Measurements from ENCODE around the gene FBH1. TPM values are rescaled to one million over a fixed set of nuclear protein-coding genes. Genes with fewer than 3 reads are reported as not detected.

Gene FBH1
- total and polyA plus RNA-seq, 2 donors from 2014 or later: 70.7 to 76.5 TPM

- no peak overlapping the region for H3K9ac ChIP-seq (ENCODE audit: low read length in 3 of 3)
- H3K9me3 ChIP-seq (ENCODE audit: control insufficient read depth in 2 of 3, insufficient read depth in 1 of 3, low read length in 3 of 3): no peaks in the 10 kb centered on the region
- no peaks in the 10 kb centered on the region for H3K36me3 ChIP-seq (ENCODE audit: control insufficient read depth in 2 of 3, insufficient read depth in 3 of 3, low read length in 3 of 3)
- TF ChIP-seq, protein P1, sequence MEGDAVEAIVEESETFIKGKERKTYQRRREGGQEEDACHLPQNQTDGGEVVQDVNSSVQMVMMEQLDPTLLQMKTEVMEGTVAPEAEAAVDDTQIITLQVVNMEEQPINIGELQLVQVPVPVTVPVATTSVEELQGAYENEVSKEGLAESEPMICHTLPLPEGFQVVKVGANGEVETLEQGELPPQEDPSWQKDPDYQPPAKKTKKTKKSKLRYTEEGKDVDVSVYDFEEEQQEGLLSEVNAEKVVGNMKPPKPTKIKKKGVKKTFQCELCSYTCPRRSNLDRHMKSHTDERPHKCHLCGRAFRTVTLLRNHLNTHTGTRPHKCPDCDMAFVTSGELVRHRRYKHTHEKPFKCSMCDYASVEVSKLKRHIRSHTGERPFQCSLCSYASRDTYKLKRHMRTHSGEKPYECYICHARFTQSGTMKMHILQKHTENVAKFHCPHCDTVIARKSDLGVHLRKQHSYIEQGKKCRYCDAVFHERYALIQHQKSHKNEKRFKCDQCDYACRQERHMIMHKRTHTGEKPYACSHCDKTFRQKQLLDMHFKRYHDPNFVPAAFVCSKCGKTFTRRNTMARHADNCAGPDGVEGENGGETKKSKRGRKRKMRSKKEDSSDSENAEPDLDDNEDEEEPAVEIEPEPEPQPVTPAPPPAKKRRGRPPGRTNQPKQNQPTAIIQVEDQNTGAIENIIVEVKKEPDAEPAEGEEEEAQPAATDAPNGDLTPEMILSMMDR (IDR thresholded peaks at IDR 0.05; ENCODE audit: borderline replicate concordance, extremely low read depth, insufficient read depth): no peak
- intact Hi-C loops (cut with DNase I): no loop called here
- H3K4me1 ChIP-seq (ENCODE audit: control insufficient read depth in 2 of 3, insufficient read depth in 2 of 3, low read depth in 1 of 3, low read length in 3 of 3): peaks cover 0 to 3% (median 0%) of the 10 kb centered on the region in 3 donors
- peak in 1 of 5 donors; percentile 54 for DNase-seq
- no peak for FAIRE-seq
- no peak overlapping the region for H3K27ac ChIP-seq (ENCODE audit: low read depth in 2 of 2, low read length in 2 of 2)
- no peaks in the 10 kb centered on the region for H3K27me3 ChIP-seq (ENCODE audit: control insufficient read depth, insufficient read depth, low read length)
- H3K4me3 ChIP-seq (ENCODE audit: low read length in 3 of 3): no peak overlapping the region
Observed at GRCh38 chr10:5964736-5965135, 74.7 kb downstream of the FBH1 start.

- no peak overlapping the region for H3K27ac ChIP-seq (ENCODE audit: low read depth in 2 of 2, low read length in 2 of 2)
Observed at GRCh38 chr10:5965266-5965665, 75.2 kb downstream of the FBH1 start.

DNA sequence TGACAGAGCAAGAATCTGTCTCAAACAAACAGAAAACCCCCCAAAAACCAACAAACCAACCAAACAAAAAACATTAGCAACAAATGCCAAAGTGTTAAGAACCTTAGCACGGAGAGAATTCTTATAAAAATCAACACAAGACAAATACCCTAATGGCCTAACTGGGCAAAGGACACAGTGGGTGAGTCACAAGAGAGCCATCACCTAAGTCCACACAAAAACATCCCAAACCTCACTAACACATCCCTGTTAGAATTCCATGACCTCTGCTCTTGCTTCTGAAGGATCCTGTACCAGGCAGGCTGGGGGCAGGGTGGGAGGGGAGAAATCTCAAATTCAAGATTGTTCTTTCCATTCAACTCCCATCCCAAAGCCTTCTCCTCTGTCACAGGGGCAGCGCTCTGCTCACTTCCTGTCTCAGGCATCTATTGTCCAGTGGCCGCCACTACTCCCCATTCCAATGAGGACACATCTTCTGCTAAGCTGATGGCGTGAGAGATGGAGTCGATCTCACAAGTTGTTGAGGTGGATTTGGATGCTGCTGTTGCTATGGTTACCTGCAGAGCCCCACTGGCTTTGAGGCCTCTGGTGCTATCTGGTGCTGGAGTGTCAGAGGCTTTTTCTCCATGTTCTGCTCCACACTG is 78.1 kb downstream of the FBH1 start:
- H3K9me3 ChIP-seq (ENCODE audit: control insufficient read depth in 2 of 3, insufficient read depth in 1 of 3, low read length in 3 of 3): no peaks in the 10 kb centered on the region
- H3K4me3 ChIP-seq (ENCODE audit: low read length in 3 of 3): no peak overlapping the region
- peaks cover 0 to 3% (median 0%) of the 10 kb centered on the region in 3 donors for H3K4me1 ChIP-seq (ENCODE audit: control insufficient read depth in 2 of 3, insufficient read depth in 2 of 3, low read depth in 1 of 3, low read length in 3 of 3)
- no peak overlapping the region for H3K27ac ChIP-seq (ENCODE audit: low read depth in 2 of 2, low read length in 2 of 2)
- no peaks in the 10 kb centered on the region for H3K27me3 ChIP-seq (ENCODE audit: control insufficient read depth, insufficient read depth, low read length)
- H3K9ac ChIP-seq (ENCODE audit: low read length in 3 of 3): no peak overlapping the region
- FAIRE-seq (no peak), DNase-seq (no peak)
- TF ChIP-seq, protein P1 (IDR thresholded peaks at IDR 0.05; ENCODE audit: borderline replicate concordance, extremely low read depth, insufficient read depth): no peak
- no peaks in the 10 kb centered on the region for H3K36me3 ChIP-seq (ENCODE audit: control insufficient read depth in 2 of 3, insufficient read depth in 3 of 3, low read length in 3 of 3)
- intact Hi-C loops (cut with DNase I): no loop called here

More at GRCh38 chr10:5965266-5965665, 75.2 kb downstream of the FBH1 start:
- FAIRE-seq (no peak), DNase-seq (peak in 2 of 5 donors; percentile 30 to 54)
- Histone ChIP-seq H3K4me1 (ENCODE audit: control insufficient read depth in 2 of 3, insufficient read depth in 2 of 3, low read depth in 1 of 3, low read length in 3 of 3) (peaks cover 0 to 3% (median 0%) of the 10 kb centered on the region in 3 donors), H3K27me3 (ENCODE audit: control insufficient read depth, insufficient read depth, low read length) (no peaks in the 10 kb centered on the region), H3K9me3 (ENCODE audit: control insufficient read depth in 2 of 3, insufficient read depth in 1 of 3, low read length in 3 of 3) (no peaks in the 10 kb centered on the region), H3K36me3 (ENCODE audit: control insufficient read depth in 2 of 3, insufficient read depth in 3 of 3, low read length in 3 of 3) (no peaks in the 10 kb centered on the region), H3K9ac (ENCODE audit: low read length in 3 of 3) (no peak overlapping the region), H3K4me3 (ENCODE audit: low read length in 3 of 3) (no peak overlapping the region)
- intact Hi-C loops (cut with DNase I): no loop called here
- TF ChIP-seq, protein P1 (IDR thresholded peaks at IDR 0.05; ENCODE audit: borderline replicate concordance, extremely low read depth, insufficient read depth): no peak
